IMR-90 (cell line): ENCODE results near the gene MRPS35. TPM values are rescaled to one million over a fixed set of nuclear protein-coding genes. Genes with fewer than 3 reads are reported as not detected.

Experiments
- ATAC-seq: fragments of 200-7000 bp; cut with Tn5 transposase; 2 replicates; pipeline ENCODE4 v1.9.1; 2020; ENCODE audit warnings: low read depth, mild to moderate bottlenecking, moderate library complexity
- BruUV-seq: library from RNA; stranded (reverse); fragments of 400-500 nt; replicated peaks from 2 replicates; lab custom pipeline; 2021; lab: Mats Ljungman, UMichigan
- CTCF ChIA-PET: fragments of 300-600 bp; formaldehyde crosslinking; extraction: SDS; loops from one replicate; lab custom pipeline; 2021; ENCODE audit warnings: antibody characterized with exemption; lab: Yijun Ruan, JAX
- POLR2A ChIA-PET: fragments of 300-600 bp; sonication (Branson Sonifier 250); formaldehyde crosslinking; loops from one replicate; lab custom pipeline; 2022; ENCODE audit warnings: antibody characterized with exemption; ENCODE audit not compliant: unreplicated experiment; lab: Charles Lee
- DNase-seq: peaks from one replicate; pipeline ENCODE4 v3.0.0; 2013
- H2AFZ ChIP-seq: replicated peaks from 2 replicates; pipeline ENCODE3; 2013; ENCODE audit warnings: low read length, mild to moderate bottlenecking; ENCODE audit not compliant: poor library complexity
- H2AK5ac ChIP-seq: 2 replicates; pipeline ENCODE4 v1.6.1; 2013; ENCODE audit warnings: low read depth, low read length, inconsistent platforms
- H2AK9ac ChIP-seq: replicated peaks from 2 replicates; pipeline ENCODE3; 2013; ENCODE audit warnings: mild to moderate bottlenecking, low read depth, low read length, moderate library complexity; ENCODE audit not compliant: poor library complexity
- H2BK120ac ChIP-seq: 2 replicates; pipeline ENCODE4 v1.6.1; 2013; ENCODE audit warnings: low read depth, low read length, inconsistent platforms
- H2BK15ac ChIP-seq: 3 replicates; pipeline ENCODE4 v1.6.1; 2013; ENCODE audit warnings: low read depth, low read length, inconsistent platforms
- H2BK20ac ChIP-seq: 2 replicates; pipeline ENCODE4 v1.6.1; 2013; ENCODE audit warnings: low read depth, mild to moderate bottlenecking, inconsistent platforms, low read length, moderate library complexity
- H2BK5ac ChIP-seq: 2 replicates; pipeline ENCODE4 v1.6.1; 2013; ENCODE audit warnings: mild to moderate bottlenecking, low read depth, low read length, inconsistent platforms; ENCODE audit not compliant: poor library complexity, severe bottlenecking
- H3K14ac ChIP-seq: replicated peaks from 2 replicates; pipeline ENCODE4 v1.6.1; 2013; ENCODE audit warnings: low read depth, low read length, inconsistent platforms
- H3K18ac ChIP-seq: 2 replicates; pipeline ENCODE4 v1.6.1; 2013; ENCODE audit warnings: low read depth, low read length, control low read depth
- H3K23ac ChIP-seq: 2 replicates; pipeline ENCODE4 v1.6.1; 2013; ENCODE audit warnings: low read depth, low read length, inconsistent platforms
- H3K27ac ChIP-seq: 2 replicates; pipeline ENCODE4 v1.5.1; 2013; ENCODE audit warnings: mild to moderate bottlenecking, control low read depth, low read length; ENCODE audit not compliant: insufficient read depth
- H3K27me3 ChIP-seq: 2 replicates; pipeline ENCODE4 v1.6.1; 2013; ENCODE audit warnings: low read length; ENCODE audit not compliant: control insufficient read depth, insufficient read depth
- H3K36me3 ChIP-seq: 2 replicates; pipeline ENCODE4 v1.6.1; 2013; ENCODE audit warnings: low read length, mixed read lengths; ENCODE audit not compliant: control insufficient read depth, insufficient read depth
- H3K4ac ChIP-seq: 2 replicates; pipeline ENCODE4 v1.6.1; 2013; ENCODE audit warnings: low read depth, low read length, inconsistent platforms
- H3K4me1 ChIP-seq: 2 replicates; pipeline ENCODE4 v1.6.1; 2013; ENCODE audit warnings: low read length, mixed read lengths; ENCODE audit not compliant: control insufficient read depth, insufficient read depth
- H3K4me2 ChIP-seq: 2 replicates; pipeline ENCODE4 v1.6.1; 2013; ENCODE audit warnings: low read depth, mild to moderate bottlenecking, control low read depth, low read length, moderate library complexity
- H3K4me3 ChIP-seq: 2 replicates; pipeline ENCODE4 v1.5.1; 2013; ENCODE audit warnings: low read depth, mild to moderate bottlenecking, control low read depth, low read length, moderate library complexity; ENCODE audit not compliant: insufficient read depth
- H3K56ac ChIP-seq: 2 replicates; pipeline ENCODE4 v1.6.1; 2013; ENCODE audit warnings: low read length, inconsistent platforms; ENCODE audit not compliant: insufficient read depth; ENCODE audit errors: extremely low read depth
- H3K79me1 ChIP-seq, 2 experiments: 2 replicates each; pipeline ENCODE4 v1.6.1; 2013; ENCODE audit warnings: low read length in 2 of 2, inconsistent platforms in 1 of 2, low read depth in 1 of 2
- H3K9ac ChIP-seq: 2 replicates; pipeline ENCODE4 v1.6.1; 2013; ENCODE audit warnings: low read depth, low read length, control low read depth
- H3K9me1 ChIP-seq: 2 replicates; pipeline ENCODE4 v1.6.1; 2013; ENCODE audit warnings: low read length, inconsistent platforms; ENCODE audit not compliant: insufficient read depth
- H3K9me3 ChIP-seq: 2 replicates; pipeline ENCODE4 v1.6.1; 2013; ENCODE audit warnings: low read length; ENCODE audit not compliant: control insufficient read depth, insufficient read depth
- H4K20me1 ChIP-seq: 2 replicates; pipeline ENCODE4 v1.6.1; 2013; ENCODE audit warnings: low read length, inconsistent platforms; ENCODE audit not compliant: insufficient read depth
- H4K5ac ChIP-seq: 2 replicates; pipeline ENCODE4 v1.6.1; 2013; ENCODE audit warnings: mild to moderate bottlenecking, low read depth, low read length, control low read depth
- H4K8ac ChIP-seq, 2 experiments: 2 replicates each; pipeline ENCODE4 v1.6.1; 2013; ENCODE audit warnings: low read depth in 2 of 2, low read length in 2 of 2, control low read depth in 1 of 2, inconsistent platforms in 1 of 2
- H4K91ac ChIP-seq: 2 replicates; pipeline ENCODE4 v1.6.1; 2013; ENCODE audit warnings: low read depth, low read length, inconsistent platforms; ENCODE audit not compliant: insufficient read depth
- BHLHE40 ChIP-seq: fragments of 150-350 bp; IDR thresholded peaks from 2 replicates; pipeline ENCODE4 v1.6.1; 2016; ENCODE audit warnings: mild to moderate bottlenecking, low read depth, low read length
- CEBPB ChIP-seq: IDR thresholded peaks from 2 replicates; pipeline ENCODE4 v1.6.1; 2012; ENCODE audit warnings: low read depth, low read length, improper control_type of control experiment
- CHD1 ChIP-seq: IDR thresholded peaks from 2 replicates; pipeline ENCODE4 v1.6.1; 2012; ENCODE audit warnings: low read depth, low read length, improper control_type of control experiment
- FOS ChIP-seq: fragments of 150-350 bp; IDR thresholded peaks from 2 replicates; pipeline ENCODE4 v1.6.1; 2016; ENCODE audit warnings: low read depth, low read length
- MAFK ChIP-seq: IDR thresholded peaks from 2 replicates; pipeline ENCODE4 v1.6.1; 2012; ENCODE audit warnings: low read depth, low read length, improper control_type of control experiment
- MAZ ChIP-seq: IDR thresholded peaks from 2 replicates; pipeline ENCODE4 v1.6.1; 2012; ENCODE audit warnings: low read depth, mild to moderate bottlenecking, low read length, improper control_type of control experiment, moderate library complexity, borderline replicate concordance
- MXI1 ChIP-seq: IDR thresholded peaks from 2 replicates; pipeline ENCODE4 v1.6.1; 2012; ENCODE audit warnings: low read depth, mild to moderate bottlenecking, low read length, moderate library complexity, borderline replicate concordance
- NFE2L2 ChIP-seq: fragments of 150-350 bp; IDR thresholded peaks from 2 replicates; pipeline ENCODE4 v1.6.1; 2016; ENCODE audit warnings: low read depth, mild to moderate bottlenecking, low read length
- POLR2A ChIP-seq: IDR thresholded peaks from 2 replicates; pipeline ENCODE4 v1.6.1; 2012; ENCODE audit warnings: mild to moderate bottlenecking, low read depth, low read length
- RAD21 ChIP-seq: IDR thresholded peaks from 2 replicates; pipeline ENCODE4 v1.6.1; 2012; ENCODE audit warnings: low read length, improper control_type of control experiment
- RCOR1 ChIP-seq: IDR thresholded peaks from 2 replicates; pipeline ENCODE4 v1.6.1; 2012; ENCODE audit warnings: mild to moderate bottlenecking, low read length, improper control_type of control experiment; ENCODE audit not compliant: insufficient replicate concordance
- RFX5 ChIP-seq: IDR thresholded peaks from 2 replicates; pipeline ENCODE4 v1.8.0; 2012; ENCODE audit warnings: low read depth, mild to moderate bottlenecking, low read length, moderate library complexity
- SMC3 ChIP-seq: fragments of 150-350 bp; IDR thresholded peaks from 2 replicates; pipeline ENCODE4 v1.6.1; 2016; ENCODE audit warnings: low read depth, mild to moderate bottlenecking, antibody characterized with exemption, low read length, moderate library complexity
- WGBS, 2 experiments: methylation state at CpG; one replicate each; pipeline versions ENCODE4 v1.1.5 to v1.1.7; 2013; ENCODE audit warnings: missing lambda C conversion rate in 2 of 2; ENCODE audit not compliant: insufficient read length in 1 of 2; ENCODE audit errors: extremely low coverage in 2 of 2; 5-methylcytosine and 5-hydroxymethylcytosine counted together
- dilution Hi-C: fragments of 300-500 bp; cut with HindIII; formaldehyde crosslinking; loops from one replicate; pipeline ENCODE4 v1.14.3; 2018; ENCODE audit warnings: low sequenced_read_pairs; ENCODE audit not compliant: unreplicated experiment
- in situ Hi-C: fragments of 300-500 bp; cut with MboI; formaldehyde crosslinking; loops from 3 replicates; pipeline ENCODE4 v1.14.3; 2019; ENCODE audit warnings: low sequenced_read_pairs, inconsistent platforms, mixed read lengths
- intact Hi-C: fragments of 100-400 bp; cut with micrococcal nuclease; formaldehyde crosslinking; loops from 2 replicates; pipeline ENCODE4 v1.10.0; 2022
- polyA plus RNA-seq, 3 experiments: library from polyadenylated mRNA; depleted of rRNA; stranded (reverse); fragments of >200 nt; gene quantifications; 2 replicates each; pipeline ENCODE4 v1.2.3, GENCODE V29; 2012; ENCODE audit warnings: low replicate concordance in 1 of 3
- total RNA-seq: library from RNA; depleted of rRNA; stranded (reverse); fragments of >200 nt; gene quantifications from 2 replicates; pipeline ENCODE4 v1.2.3, GENCODE V29; 2012
- TF ChIP-seq, protein P1 (sequence below): conservative IDR thresholded peaks from 2 replicates; pipeline ENCODE4 v1.5.1; 2012; ENCODE audit warnings: mild to moderate bottlenecking, low read depth, low read length, improper control_type of control experiment
- TF ChIP-seq, protein P2 (sequence below): fragments of 150-350 bp; IDR thresholded peaks from 2 replicates; pipeline ENCODE4 v1.6.1; 2017; ENCODE audit warnings: mild to moderate bottlenecking, antibody characterized with exemption, low read length, low read depth
- TF ChIP-seq, protein P3 (sequence below): fragments of 150-350 bp; IDR thresholded peaks from 2 replicates; pipeline ENCODE4 v1.6.1; 2016; ENCODE audit warnings: low read depth, mild to moderate bottlenecking, low read length, moderate library complexity, borderline replicate concordance

Gene MRPS35
- total and polyA plus RNA-seq, 2 of the 4 experiments (the other 2 are of a cell fraction) = 27.4 to 40.1 TPM

DNA sequence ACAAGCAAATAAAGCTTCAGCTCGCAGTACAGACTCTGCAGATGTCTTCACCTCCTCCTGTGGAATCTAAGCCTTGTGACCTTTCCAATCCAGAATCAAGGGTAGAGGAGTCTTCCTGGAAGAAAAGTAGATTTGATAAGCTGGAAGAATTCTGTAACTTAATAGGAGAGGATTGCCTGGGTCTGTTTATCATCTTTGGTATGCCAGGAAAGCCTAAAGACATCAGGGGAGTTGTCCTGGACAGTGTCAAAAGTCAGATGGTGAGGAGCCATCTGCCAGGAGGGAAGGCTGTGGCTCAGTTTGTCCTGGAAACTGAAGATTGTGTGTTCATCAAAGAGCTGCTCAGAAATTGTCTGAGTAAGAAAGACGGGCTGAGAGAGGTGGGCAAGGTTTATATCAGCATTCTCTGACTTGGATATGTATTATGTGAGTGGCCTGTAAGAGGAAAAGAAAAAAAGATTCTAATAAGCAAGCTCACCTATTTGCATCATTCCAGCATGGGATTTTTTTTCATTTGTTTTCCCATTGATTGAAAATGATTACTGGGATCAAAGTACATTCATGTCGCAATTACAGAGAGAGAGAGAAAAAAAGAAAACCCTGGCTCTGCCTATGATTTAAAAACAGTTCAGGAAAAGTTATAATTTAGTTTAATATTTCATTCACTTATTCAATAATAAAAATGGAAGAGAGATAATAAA is 13.6 kb upstream of the MRPS35 start:
- Histone ChIP-seq H2BK5ac (no peak overlapping the region), H3K4ac (no peak overlapping the region), H3K18ac (no peak overlapping the region), H2BK15ac (no peak overlapping the region), H3K27ac (no peak overlapping the region), H4K8ac (no peak overlapping the region), H2AFZ (no peak overlapping the region), H4K20me1 (no peaks in the 10 kb centered on the region), H3K4me3 (no peak overlapping the region), H2BK120ac (no peak overlapping the region), H2BK20ac (no peak overlapping the region), H3K4me2 (no peak overlapping the region), H3K27me3 (no peaks in the 10 kb centered on the region), H3K56ac (no peak overlapping the region), H3K9me1 (no peaks in the 10 kb centered on the region), H4K5ac (no peak overlapping the region), H3K4me1 (no peaks in the 10 kb centered on the region), H3K36me3 (peaks cover 17% of the 10 kb centered on the region), H3K79me1 (peaks cover 0 to 3% of the 10 kb centered on the region in 2 experiments; a peak in 2 of 4 replicates), H3K9ac (no peak overlapping the region), H2AK5ac (no peak overlapping the region), H3K9me3 (no peaks in the 10 kb centered on the region), H3K14ac (no peak overlapping the region), H3K23ac (no peak overlapping the region), H2AK9ac (no peak overlapping the region), H4K91ac (no peak overlapping the region)
- intact Hi-C loops = no loop called here
- no TSS peak for BruUV-seq
- no CpG with 5 or more reads among the region's 3 CpGs for WGBS, 2 experiments
- TF ChIP-seq RFX5 = no peak
- TF ChIP-seq CHD1 = no peak
- no peak for TF ChIP-seq NFE2L2
- TF ChIP-seq, protein P1, sequence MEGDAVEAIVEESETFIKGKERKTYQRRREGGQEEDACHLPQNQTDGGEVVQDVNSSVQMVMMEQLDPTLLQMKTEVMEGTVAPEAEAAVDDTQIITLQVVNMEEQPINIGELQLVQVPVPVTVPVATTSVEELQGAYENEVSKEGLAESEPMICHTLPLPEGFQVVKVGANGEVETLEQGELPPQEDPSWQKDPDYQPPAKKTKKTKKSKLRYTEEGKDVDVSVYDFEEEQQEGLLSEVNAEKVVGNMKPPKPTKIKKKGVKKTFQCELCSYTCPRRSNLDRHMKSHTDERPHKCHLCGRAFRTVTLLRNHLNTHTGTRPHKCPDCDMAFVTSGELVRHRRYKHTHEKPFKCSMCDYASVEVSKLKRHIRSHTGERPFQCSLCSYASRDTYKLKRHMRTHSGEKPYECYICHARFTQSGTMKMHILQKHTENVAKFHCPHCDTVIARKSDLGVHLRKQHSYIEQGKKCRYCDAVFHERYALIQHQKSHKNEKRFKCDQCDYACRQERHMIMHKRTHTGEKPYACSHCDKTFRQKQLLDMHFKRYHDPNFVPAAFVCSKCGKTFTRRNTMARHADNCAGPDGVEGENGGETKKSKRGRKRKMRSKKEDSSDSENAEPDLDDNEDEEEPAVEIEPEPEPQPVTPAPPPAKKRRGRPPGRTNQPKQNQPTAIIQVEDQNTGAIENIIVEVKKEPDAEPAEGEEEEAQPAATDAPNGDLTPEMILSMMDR = no peak
- no peak for TF ChIP-seq RCOR1
- no peak for TF ChIP-seq MAFK
- no peak for TF ChIP-seq RAD21
- TF ChIP-seq SMC3 = no peak
- TF ChIP-seq POLR2A = no peak
- no peak for TF ChIP-seq MXI1
- no peak for TF ChIP-seq BHLHE40
- TF ChIP-seq, protein P2, sequence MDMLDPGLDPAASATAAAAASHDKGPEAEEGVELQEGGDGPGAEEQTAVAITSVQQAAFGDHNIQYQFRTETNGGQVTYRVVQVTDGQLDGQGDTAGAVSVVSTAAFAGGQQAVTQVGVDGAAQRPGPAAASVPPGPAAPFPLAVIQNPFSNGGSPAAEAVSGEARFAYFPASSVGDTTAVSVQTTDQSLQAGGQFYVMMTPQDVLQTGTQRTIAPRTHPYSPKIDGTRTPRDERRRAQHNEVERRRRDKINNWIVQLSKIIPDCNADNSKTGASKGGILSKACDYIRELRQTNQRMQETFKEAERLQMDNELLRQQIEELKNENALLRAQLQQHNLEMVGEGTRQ = no peak
- no peak for TF ChIP-seq FOS
- no peak for TF ChIP-seq CEBPB
- TF ChIP-seq, protein P3, sequence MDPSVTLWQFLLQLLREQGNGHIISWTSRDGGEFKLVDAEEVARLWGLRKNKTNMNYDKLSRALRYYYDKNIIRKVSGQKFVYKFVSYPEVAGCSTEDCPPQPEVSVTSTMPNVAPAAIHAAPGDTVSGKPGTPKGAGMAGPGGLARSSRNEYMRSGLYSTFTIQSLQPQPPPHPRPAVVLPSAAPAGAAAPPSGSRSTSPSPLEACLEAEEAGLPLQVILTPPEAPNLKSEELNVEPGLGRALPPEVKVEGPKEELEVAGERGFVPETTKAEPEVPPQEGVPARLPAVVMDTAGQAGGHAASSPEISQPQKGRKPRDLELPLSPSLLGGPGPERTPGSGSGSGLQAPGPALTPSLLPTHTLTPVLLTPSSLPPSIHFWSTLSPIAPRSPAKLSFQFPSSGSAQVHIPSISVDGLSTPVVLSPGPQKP = no peak
- no peak for TF ChIP-seq MAZ
- ChIA-PET POLR2A (no interaction called here), CTCF (no interaction called here)
- dilution Hi-C loops = no loop called here
- in situ Hi-C loops = no loop called here
- no peak for ATAC-seq
- no peak for DNase-seq
